GM06990 (cell line): ENCODE measurements around the gene LAMA4.

Source experiments
- DNase-seq: peaks from one replicate; pipeline ENCODE4 v3.0.0-alpha.2; 2011; ENCODE audit not compliant: insufficient read length; ENCODE audit errors: extremely low read depth
- H3K27me3 ChIP-seq: replicated peaks from 2 replicates; pipeline ENCODE4 v1.6.0; 2011; ENCODE audit warnings: low read length; ENCODE audit not compliant: control insufficient read depth, insufficient read depth
- H3K36me3 ChIP-seq: 2 replicates; pipeline ENCODE4 v1.5.1; 2011; ENCODE audit warnings: low read length; ENCODE audit not compliant: control insufficient read depth, insufficient read depth
- H3K4me3 ChIP-seq: replicated peaks from 2 replicates; pipeline ENCODE4 v1.5.1; 2011; ENCODE audit warnings: low read depth, mild to moderate bottlenecking, control low read depth, low read length
- CTCF ChIP-seq: IDR thresholded peaks from 2 replicates; pipeline ENCODE4 v1.5.1; 2011; ENCODE audit warnings: low read length, control low read depth, mild to moderate bottlenecking, inconsistent platforms; ENCODE audit not compliant: insufficient read depth, poor library complexity, severe bottlenecking

Gene LAMA4

DNA sequence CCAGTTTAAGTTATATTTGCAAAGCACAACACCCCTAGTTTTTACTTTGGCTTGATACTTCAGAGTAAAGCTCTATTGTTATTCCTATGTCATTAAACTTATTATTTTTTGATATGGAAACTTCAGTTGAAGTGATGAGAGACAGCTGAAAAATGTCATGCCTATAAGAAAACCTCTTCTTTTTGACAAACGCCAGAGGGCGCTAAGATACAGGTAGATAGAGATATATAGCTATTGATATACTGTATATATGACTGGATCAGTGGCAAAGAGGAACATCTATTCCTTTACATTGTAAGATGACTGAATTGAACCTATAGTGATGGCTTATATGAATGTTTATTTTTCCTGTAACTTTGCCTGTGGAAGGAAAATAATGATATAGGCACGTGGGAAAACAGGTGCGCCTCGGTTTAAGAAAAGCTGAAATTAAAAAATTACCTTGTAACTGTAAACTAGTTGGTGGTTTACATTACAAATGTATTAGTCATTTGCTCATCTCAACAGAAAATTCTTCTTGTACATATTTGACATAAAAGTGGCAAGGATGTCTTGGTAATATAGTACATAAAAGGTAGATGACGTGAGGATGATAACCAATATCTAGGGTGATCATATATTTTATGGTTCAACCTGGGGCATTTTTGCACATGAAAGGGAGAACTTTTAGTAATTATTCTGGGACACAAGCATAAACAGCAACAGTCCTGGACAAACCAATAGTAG lies 74.1 kb downstream of the LAMA4 start:
- no peak for DNase-seq
- TF ChIP-seq CTCF, result peak; percentile 67
- no peaks in the 10 kb centered on the region; the same call in 1 of the 2 replicates for H3K27me3 ChIP-seq
- H3K36me3 ChIP-seq, result no peaks in the 10 kb centered on the region
- H3K4me3 ChIP-seq, result no peak overlapping the region

DNA sequence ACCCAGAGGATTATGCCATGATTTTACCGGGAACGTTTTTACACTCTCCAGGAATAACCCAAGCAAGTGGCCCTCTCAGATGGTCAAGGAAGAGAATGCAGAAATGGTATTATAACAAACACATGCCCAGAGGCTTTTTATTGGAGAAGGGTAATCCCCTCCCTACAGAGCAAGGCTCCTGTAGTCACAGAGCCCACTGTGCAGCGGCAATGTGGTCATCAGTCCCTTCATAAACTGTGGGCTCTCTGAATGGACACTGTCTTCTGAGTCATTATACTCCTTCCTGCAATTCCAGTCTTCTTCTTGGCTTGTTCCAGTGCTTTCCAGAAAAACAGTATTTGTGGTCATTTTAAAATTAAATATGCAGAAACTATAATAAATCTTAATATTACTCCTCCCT lies 74.7 kb downstream of the LAMA4 start:
- Histone ChIP-seq H3K36me3 (no peaks in the 10 kb centered on the region), H3K4me3 (no peak overlapping the region), H3K27me3 (no peaks in the 10 kb centered on the region)
- no peak for TF ChIP-seq CTCF
- DNase-seq, result no peak

DNA sequence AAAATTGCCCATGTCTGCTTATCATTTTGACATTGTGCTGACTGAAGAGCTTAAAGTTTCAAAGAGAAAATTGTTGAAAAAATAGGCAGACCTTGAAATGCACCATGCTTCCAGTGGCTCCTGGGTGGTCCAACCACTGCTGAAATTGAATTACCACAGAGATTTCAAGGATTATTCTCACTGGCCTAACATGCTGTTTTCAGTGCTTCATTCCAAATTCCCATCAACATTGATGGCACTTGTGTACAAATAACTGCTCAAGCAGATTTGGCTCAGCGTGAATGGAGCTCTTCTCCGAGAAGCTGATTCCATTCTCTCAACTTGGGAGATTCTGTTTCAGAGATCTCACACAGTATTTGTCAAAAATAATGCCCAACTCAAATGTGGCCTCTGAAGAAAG lies 75.5 kb downstream of the LAMA4 start:
- no peak for DNase-seq
- H3K4me3 ChIP-seq, result no peak overlapping the region
- no peaks in the 10 kb centered on the region for H3K36me3 ChIP-seq
- no peaks in the 10 kb centered on the region for H3K27me3 ChIP-seq
- TF ChIP-seq CTCF, result no peak

DNA sequence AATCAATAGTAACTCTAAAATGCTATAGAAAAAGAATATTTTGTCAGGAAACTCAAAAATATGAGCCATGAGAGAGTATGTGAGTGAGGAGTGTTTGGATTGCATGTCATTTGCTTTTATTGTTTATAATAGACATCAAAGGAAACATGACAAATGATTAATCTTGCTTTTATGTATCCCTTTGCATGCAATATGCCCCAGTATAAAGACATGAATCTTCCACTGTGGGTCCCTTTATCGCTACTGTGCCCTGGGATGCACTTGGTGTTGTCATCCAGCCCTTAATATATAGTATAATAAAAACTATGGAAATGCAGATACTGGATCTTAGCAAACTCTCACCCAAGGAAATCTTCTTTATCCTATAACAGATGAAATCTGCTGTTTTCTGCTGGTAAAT lies 77.3 kb downstream of the LAMA4 start:
- no peaks in the 10 kb centered on the region for H3K27me3 ChIP-seq
- TF ChIP-seq CTCF, result no peak
- no peak overlapping the region for H3K4me3 ChIP-seq
- no peaks in the 10 kb centered on the region for H3K36me3 ChIP-seq
- DNase-seq, result no peak

GRCh38 chr6:112176175-112176574 lies 78.2 kb downstream of the LAMA4 start:
- no peaks in the 10 kb centered on the region for H3K27me3 ChIP-seq
- no peak for TF ChIP-seq CTCF
- DNase-seq, result no peak
- no peaks in the 10 kb centered on the region for H3K36me3 ChIP-seq
- H3K4me3 ChIP-seq, result no peak overlapping the region

DNA sequence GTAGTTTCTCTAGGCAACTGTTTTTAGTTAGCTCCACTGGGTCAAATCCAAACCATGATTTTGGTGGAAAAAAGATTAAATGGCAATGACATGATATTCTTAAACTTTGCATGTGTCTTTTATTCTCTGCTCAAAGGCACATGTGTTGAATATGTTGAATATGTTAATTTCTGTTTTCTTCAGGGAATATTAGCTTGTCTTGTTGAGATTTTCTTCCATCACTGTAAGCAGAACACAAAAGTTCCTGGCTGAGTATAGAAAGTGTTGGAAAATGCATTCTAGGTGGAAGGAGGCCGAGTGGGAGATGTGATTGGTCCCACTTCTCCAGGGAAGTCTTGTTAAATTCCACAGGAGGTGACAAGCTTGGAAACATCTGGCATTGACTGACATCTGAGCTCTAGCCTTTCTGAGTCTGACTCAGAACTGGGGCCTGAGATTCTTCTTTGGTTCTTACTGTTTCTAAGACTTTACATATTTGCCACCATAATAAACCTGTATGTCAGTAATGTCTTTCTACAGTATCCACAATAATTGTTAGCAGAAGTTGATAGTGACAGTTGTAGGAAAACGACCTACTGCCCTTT lies 81.1 kb downstream of the LAMA4 start:
- DNase-seq, result no peak
- Histone ChIP-seq H3K36me3 (no peaks in the 10 kb centered on the region), H3K4me3 (no peak overlapping the region), H3K27me3 (no peaks in the 10 kb centered on the region)
- no peak for TF ChIP-seq CTCF
